Activated naive CD4-positive, alpha-beta T cell treated with anti-CD3 and anti-CD28 coated beads for 36 hours (primary cell): ENCODE results near the gene TSPAN32. TPM values are rescaled to one million over a fixed set of nuclear protein-coding genes. Genes with fewer than 3 reads are reported as not detected.
A peak's percentile ranks its signal among the peaks of the same experiment; 100 is the strongest.

Source experiments
- CTCF ChIA-PET: fragments of 350-600 bp; sonication (Branson Sonifier 250); formaldehyde crosslinking; loops from one replicate; lab custom pipeline; 2021; ENCODE audit warnings: antibody characterized with exemption; lab: Charles Lee
- DNase-seq: peaks from one replicate; pipeline ENCODE4 v3.0.0-alpha.2; 2020
- H3K27ac Mint-ChIP-seq: one replicate; pipeline ENCODE4 v1.8.0; 2021; ENCODE audit warnings: mild to moderate bottlenecking, mixed read lengths
- H3K27me3 Mint-ChIP-seq: one replicate; pipeline ENCODE4 v1.8.0; 2021; ENCODE audit warnings: low read depth, mixed read lengths
- H3K36me3 Mint-ChIP-seq: one replicate; pipeline ENCODE4 v1.8.0; 2021; ENCODE audit warnings: low read depth, mixed read lengths
- H3K4me1 Mint-ChIP-seq: one replicate; pipeline ENCODE4 v1.8.0; 2021; ENCODE audit warnings: low read depth, mixed read lengths
- H3K4me3 Mint-ChIP-seq: one replicate; pipeline ENCODE4 v1.8.0; 2021; ENCODE audit warnings: mild to moderate bottlenecking, moderate library complexity, mixed read lengths
- H3K9me3 Mint-ChIP-seq: one replicate; pipeline ENCODE4 v1.8.0; 2021; ENCODE audit warnings: mixed read lengths
- intact Hi-C: fragments of 100-400 bp; cut with micrococcal nuclease; formaldehyde crosslinking; loops from one replicate; pipeline ENCODE4 v1.15.1; 2023
- total RNA-seq, 2 experiments: library from RNA; stranded (reverse); gene quantifications; one replicate each; pipeline ENCODE4 v1.2.3, GENCODE V29; 2021

Gene TSPAN32
- total RNA-seq, 2 experiments from 2014 or later, result 5.0 to 5.3 TPM

DNA sequence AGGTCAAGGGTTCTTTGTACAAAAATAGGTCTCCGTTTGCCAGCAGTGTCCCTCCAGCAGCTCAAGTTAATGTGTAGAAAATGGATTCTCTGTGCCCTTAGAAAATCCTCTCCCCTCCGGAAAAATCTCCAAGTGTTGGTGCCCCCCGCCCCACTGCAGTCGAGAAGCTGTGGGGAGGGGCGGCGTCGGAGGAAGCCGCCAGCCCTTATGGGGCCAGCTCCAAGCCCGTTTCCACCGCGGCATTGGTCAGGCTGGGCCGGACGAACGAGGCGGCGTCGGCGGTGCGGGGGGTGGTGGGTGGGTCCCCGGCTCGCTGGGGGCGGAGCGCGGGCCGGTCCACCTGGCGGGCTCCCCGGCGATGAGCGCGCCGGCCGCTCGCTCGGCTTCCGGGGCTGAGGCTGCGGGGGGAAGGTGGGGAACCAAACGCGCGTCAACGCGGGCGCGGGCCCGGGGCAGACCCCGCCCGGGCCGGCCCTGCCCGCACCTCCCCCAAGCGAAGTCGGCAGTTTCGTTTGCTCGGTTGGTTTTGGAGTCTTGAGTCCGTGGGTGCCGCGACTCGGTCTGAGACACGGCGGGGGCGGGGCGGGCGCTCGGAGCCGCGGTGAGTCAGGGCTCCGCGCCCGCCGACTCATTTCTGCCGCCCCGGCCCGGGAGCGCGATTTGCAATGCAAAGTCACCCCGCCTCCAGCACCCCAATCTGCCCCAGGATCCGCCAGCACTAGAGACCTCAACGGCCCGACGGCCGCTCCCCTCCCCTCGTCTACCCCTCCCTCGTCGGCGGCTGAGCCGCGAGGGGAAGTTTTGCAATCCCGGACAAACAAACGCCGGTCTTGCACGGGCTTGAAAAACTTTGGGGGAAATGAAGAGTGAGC lies 32.8 kb upstream of the TSPAN32 start:
- H3K36me3 Mint-ChIP-seq, result no peaks in the 10 kb centered on the region
- intact Hi-C loops, result loop anchor here (2.0 to 5.0 kb wide), 3 partner anchors 34 to 417 kb away; partner anchors contain the start of genes LSP1 and TSPAN32
- no peaks in the 10 kb centered on the region for H3K9me3 Mint-ChIP-seq
- no peak overlapping the region for H3K27ac Mint-ChIP-seq
- CTCF ChIA-PET, result no interaction called here
- peak; percentile 82 for DNase-seq
- peak overlapping the region; percentile 36 for H3K4me3 Mint-ChIP-seq
- peaks cover 25% of the 10 kb centered on the region for H3K4me1 Mint-ChIP-seq
- peaks cover 25% of the 10 kb centered on the region for H3K27me3 Mint-ChIP-seq

DNA sequence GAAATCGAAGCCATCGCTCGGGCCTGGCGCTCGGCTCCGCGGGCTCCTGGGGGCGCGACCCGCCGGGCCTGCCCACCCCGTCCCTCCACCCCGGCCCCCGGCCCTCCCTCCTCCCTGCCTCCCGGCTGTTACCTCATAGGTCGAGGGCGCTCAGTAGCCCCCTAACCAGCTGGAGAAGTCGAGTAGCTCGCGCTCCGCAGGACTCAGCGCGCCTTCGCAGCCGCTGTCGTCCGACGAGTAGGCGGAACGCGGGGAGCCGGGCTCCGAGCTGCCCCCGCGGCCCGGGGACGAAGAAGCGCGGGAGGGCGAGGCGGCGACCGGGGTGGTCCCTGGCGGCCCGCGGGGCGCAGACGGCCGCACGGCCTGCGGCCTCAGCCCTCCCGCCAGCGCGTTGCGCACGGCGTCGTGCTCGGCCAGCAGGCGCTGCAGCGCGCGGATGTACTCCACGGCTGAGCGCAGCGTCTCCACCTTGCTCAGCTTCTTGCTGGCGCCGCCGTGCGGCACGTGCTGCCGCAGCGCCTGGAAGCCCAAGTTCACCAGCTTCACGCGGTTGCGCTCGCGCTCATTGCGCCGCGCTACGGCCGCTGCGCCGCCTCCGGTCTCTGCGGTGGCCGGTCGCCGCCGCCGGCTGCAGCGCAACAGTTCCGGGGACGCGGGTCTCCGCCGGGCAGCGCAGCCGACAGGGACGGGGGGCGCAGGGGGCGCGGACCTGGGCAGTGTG lies 32.1 kb upstream of the TSPAN32 start:
- Mint-ChIP-seq H3K9me3 (no peaks in the 10 kb centered on the region), H3K27me3 (peaks cover 25% of the 10 kb centered on the region), H3K27ac (no peak overlapping the region), H3K4me3 (peak overlapping the region; percentile 36), H3K36me3 (no peaks in the 10 kb centered on the region), H3K4me1 (peaks cover 25% of the 10 kb centered on the region)
- intact Hi-C loops, result loop anchor here (2.0 to 5.0 kb wide), 3 partner anchors 33 to 417 kb away; partner anchors contain the start of genes LSP1 and TSPAN32
- CTCF ChIA-PET, result no interaction called here
- peak; percentile 51 for DNase-seq

- Mint-ChIP-seq H3K27me3 (peaks cover 25% of the 10 kb centered on the region), H3K9me3 (no peaks in the 10 kb centered on the region), H3K4me1 (peaks cover 22% of the 10 kb centered on the region), H3K27ac (no peak within 1 kb of the TSS), H3K4me3 (peak within 1 kb of the TSS; percentile 36), H3K36me3 (no peaks in the 10 kb centered on the region)
- intact Hi-C loops, result no loop called here
- DNase-seq, result no peak
- CTCF ChIA-PET, result no interaction called here
These were observed 31.3 kb upstream of the TSPAN32 start, which contains the start of gene ASCL2 for GRCh38 chr11:2270322-2271076. TSS of gene ASCL2 (minus strand) at chr11:2270588. CDS start at chr11:2270332, 256 bp downstream.

GRCh38 chr11:2271077-2271326 lies 30.8 kb upstream of the TSPAN32 start:
- no peak overlapping the region for H3K27ac Mint-ChIP-seq
- no peaks in the 10 kb centered on the region for H3K36me3 Mint-ChIP-seq
- H3K27me3 Mint-ChIP-seq, result peaks cover 25% of the 10 kb centered on the region
- no peak for DNase-seq
- H3K4me1 Mint-ChIP-seq, result peaks cover 17% of the 10 kb centered on the region
- no peak overlapping the region for H3K4me3 Mint-ChIP-seq
- no peaks in the 10 kb centered on the region for H3K9me3 Mint-ChIP-seq
- CTCF ChIA-PET, result no interaction called here
- intact Hi-C loops, result no loop called here

DNA sequence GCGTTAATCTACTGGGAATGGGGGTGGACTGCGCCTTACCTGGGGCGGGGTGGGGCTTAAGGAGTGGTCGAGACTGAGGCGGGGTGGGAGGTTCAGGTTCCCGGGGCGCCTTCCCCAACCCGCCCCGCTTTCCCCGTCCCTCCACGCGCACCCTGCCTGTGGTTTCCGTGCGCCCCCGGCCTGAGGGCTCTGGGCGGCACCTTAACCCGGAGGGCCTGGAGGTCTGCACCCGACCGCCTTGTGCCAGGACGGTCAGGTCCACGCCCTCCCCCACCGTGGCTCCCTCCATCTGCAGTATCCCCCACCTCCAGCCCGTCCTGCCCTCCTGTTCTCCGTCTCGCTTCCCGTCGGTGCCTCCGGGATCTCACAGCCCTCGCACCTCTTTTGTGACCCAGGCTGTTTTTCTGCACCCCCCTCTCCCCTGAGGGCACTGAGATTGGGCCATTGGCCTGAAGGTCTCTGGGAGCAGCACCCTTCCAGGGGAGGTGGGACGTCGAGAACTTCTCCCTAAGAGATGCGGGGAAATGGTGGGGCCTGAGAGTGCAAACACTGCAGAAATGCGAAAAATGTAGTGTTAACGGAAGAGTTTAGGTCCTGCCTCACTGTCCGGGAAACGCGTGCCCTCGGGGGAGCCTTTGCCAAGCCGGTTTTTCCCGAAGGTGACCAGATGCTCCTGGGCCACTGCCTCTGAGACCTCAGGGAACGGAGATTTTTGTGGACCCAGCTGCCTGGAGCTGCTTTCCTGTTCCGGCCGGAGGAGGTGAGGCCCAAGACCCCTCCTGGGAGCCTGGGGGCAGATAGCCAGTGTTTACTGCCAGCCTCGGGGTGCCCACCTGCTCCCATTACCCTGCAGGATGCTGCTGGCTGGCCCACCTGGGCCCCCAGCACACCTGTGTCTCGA lies 30.2 kb upstream of the TSPAN32 start:
- H3K4me3 Mint-ChIP-seq, result no peak overlapping the region
- no peaks in the 10 kb centered on the region for H3K36me3 Mint-ChIP-seq
- intact Hi-C loops, result no loop called here
- no peaks in the 10 kb centered on the region for H3K9me3 Mint-ChIP-seq
- no peak overlapping the region for H3K27ac Mint-ChIP-seq
- no peak for DNase-seq
- CTCF ChIA-PET, result no interaction called here
- peaks cover 11% of the 10 kb centered on the region for H3K4me1 Mint-ChIP-seq
- peaks cover 25% of the 10 kb centered on the region for H3K27me3 Mint-ChIP-seq

- no peaks in the 10 kb centered on the region for H3K36me3 Mint-ChIP-seq
- H3K27me3 Mint-ChIP-seq, result peaks cover 25% of the 10 kb centered on the region
- H3K27ac Mint-ChIP-seq, result no peak overlapping the region
- intact Hi-C loops, result no loop called here
- H3K4me1 Mint-ChIP-seq, result peaks cover 9% of the 10 kb centered on the region
- CTCF ChIA-PET, result no interaction called here
- H3K9me3 Mint-ChIP-seq, result no peaks in the 10 kb centered on the region
- DNase-seq, result no peak
- no peak overlapping the region for H3K4me3 Mint-ChIP-seq
These were observed 29.4 kb upstream of the TSPAN32 start for GRCh38 chr11:2272228-2272945.

GRCh38 chr11:2272946-2273280 lies 28.9 kb upstream of the TSPAN32 start:
- Mint-ChIP-seq H3K9me3 (no peaks in the 10 kb centered on the region), H3K27ac (no peak overlapping the region), H3K4me1 (peaks cover 8% of the 10 kb centered on the region), H3K36me3 (no peaks in the 10 kb centered on the region), H3K4me3 (no peak overlapping the region), H3K27me3 (peaks cover 24% of the 10 kb centered on the region)
- CTCF ChIA-PET, result no interaction called here
- DNase-seq, result no peak
- intact Hi-C loops, result no loop called here

DNA sequence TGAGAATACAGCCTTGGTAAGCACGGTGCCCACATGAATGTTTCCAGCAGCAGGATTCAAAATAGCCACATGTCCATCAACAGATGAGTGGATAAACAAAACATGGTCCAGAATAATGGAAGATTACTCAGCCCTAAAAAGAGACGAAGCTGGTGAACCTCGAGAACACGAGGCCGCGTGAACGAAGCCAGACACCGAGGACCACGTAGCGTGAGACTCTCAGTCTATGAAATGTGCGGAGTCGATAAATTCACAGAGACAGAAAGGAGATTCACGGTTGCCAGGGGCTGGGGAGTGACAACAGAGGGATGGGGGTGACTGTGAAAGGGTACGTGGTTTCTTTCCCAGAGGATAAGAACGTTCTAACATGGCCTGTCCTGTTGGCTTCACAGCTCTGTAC lies 28.5 kb upstream of the TSPAN32 start:
- no peak overlapping the region for H3K4me3 Mint-ChIP-seq

GRCh38 chr11:2273771-2274170 lies 28.0 kb upstream of the TSPAN32 start:
- CTCF ChIA-PET, result no interaction called here
- Mint-ChIP-seq H3K4me3 (no peak overlapping the region), H3K27ac (no peak overlapping the region), H3K36me3 (no peaks in the 10 kb centered on the region), H3K27me3 (peaks cover 16% of the 10 kb centered on the region), H3K4me1 (peaks cover 4% of the 10 kb centered on the region), H3K9me3 (no peaks in the 10 kb centered on the region)
- DNase-seq, result no peak
- intact Hi-C loops, result no loop called here

More for the DNA sequence above, 28.5 kb upstream of the TSPAN32 start:
- intact Hi-C loops, result no loop called here
- no peaks in the 10 kb centered on the region for H3K36me3 Mint-ChIP-seq
- H3K27ac Mint-ChIP-seq, result no peak overlapping the region
- CTCF ChIA-PET, result no interaction called here
- peaks cover 4% of the 10 kb centered on the region for H3K4me1 Mint-ChIP-seq
- H3K27me3 Mint-ChIP-seq, result peaks cover 20% of the 10 kb centered on the region
- H3K9me3 Mint-ChIP-seq, result no peaks in the 10 kb centered on the region
- DNase-seq, result no peak

DNA sequence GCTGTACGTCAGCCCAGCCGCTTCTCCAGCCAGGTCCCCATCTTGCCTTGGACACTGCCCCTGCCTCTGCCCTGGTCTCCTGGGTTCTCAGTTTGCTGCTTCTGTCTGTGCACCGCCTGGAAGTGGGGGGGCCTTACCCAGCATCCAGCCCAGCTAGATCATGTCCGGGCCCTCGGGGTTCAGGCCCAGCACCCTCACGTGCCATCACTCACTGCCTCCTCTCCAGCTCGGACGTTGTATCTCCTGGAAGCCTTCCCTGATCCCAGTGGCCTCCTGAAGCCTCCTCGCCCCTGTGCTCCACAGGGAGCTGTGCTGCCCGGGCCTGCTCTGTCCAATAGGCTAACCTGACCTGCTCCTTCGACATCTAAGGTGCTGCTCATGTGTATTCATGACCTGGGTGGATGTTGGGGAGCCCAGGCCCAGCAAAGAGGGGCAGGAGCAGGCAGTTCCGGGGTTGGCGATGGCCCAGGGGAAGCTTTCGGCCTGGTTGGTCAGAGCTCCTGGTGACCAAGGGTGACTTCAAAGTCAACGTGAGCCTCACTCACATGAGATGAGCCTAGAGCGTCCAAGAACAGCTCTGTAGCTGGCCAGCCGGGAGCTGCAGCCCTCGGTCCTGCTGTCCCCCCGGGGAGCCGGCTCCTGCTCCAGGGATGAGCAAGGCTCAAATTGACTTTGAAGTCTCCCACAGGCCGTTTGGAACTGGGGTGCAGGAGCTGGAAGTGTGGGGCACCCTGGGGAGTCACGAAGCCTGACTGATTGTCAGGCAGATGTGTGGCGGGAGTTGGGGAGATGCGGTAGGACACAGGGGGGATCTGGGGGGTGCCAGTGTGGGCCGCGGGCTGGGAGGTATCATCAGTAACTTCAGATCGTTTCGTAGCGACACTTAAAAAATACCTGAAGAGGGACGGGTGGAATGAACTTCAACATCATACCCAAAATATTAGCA lies 26.2 kb upstream of the TSPAN32 start:
- Mint-ChIP-seq H3K4me1 (peaks cover under 1% of the 10 kb centered on the region), H3K36me3 (peaks cover 3% of the 10 kb centered on the region), H3K4me3 (no peak overlapping the region), H3K9me3 (peaks cover 11% of the 10 kb centered on the region), H3K27ac (no peak overlapping the region), H3K27me3 (peaks cover 13% of the 10 kb centered on the region)
- no peak for DNase-seq
- CTCF ChIA-PET, result interaction anchor here (1.2 kb wide), 1 partner anchor 27 kb away, joined by 3 read pairs; no protein-coding TSS in a partner anchor
- intact Hi-C loops, result no loop called here
